ENCODE results near the gene IGSF6. TPM values are rescaled to one million over a fixed set of nuclear protein-coding genes. Genes with fewer than 3 reads are reported as not detected.
A peak's percentile ranks its signal among the peaks of the same experiment; 100 is the strongest.
"Not testable (repeated sequence)": the region's sequence is repeated elsewhere in the genome, so short reads cannot be mapped to it uniquely, and the experiment has no call there.

IGSF6 gene, protein sequence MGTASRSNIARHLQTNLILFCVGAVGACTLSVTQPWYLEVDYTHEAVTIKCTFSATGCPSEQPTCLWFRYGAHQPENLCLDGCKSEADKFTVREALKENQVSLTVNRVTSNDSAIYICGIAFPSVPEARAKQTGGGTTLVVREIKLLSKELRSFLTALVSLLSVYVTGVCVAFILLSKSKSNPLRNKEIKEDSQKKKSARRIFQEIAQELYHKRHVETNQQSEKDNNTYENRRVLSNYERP
- total RNA-seq (2.5 TPM), polyA plus RNA-seq (ENCODE audit: insufficient read depth in 1 of 8, insufficient read length in 8 of 8, low replicate concordance in 1 of 8) (1 to 10 TPM; 2.3 to 3.7 (median 2.9) TPM)
- long read RNA-seq, donor 1 = 0 reads
- long read RNA-seq, donor 2 = 0 reads
- long read RNA-seq, donor 3, partial matches to known transcripts = 0 of 1 reads
- long read RNA-seq, donor 3, other reads (novel, unspliced or antisense) = 0 of 1 reads
- long read RNA-seq, donor 4, partial matches to known transcripts = 0 of 1 reads
- long read RNA-seq, donor 4, other reads (novel, unspliced or antisense) = 0 of 1 reads
- long read RNA-seq, donor 5, partial matches to known transcripts = 0 of 1 reads
- long read RNA-seq, donor 5, other reads (novel, unspliced or antisense) = 0 of 1 reads
- long read RNA-seq, donor 6, partial matches to known transcripts = 303 of 394 reads
- long read RNA-seq, donor 6, other reads (novel, unspliced or antisense) = 89 of 394 reads
- long read RNA-seq, donor 7, partial matches to known transcripts = 195 of 278 reads
- long read RNA-seq, donor 7, other reads (novel, unspliced or antisense) = 82 of 278 reads
- long read RNA-seq, donor 8, partial matches to known transcripts = 0 of 1 reads
- long read RNA-seq, donor 8, other reads (novel, unspliced or antisense) = 0 of 1 reads
- long read RNA-seq, donor 9 = 0 reads
- long read RNA-seq, donor 10, partial matches to known transcripts = 0 of 2 reads
- long read RNA-seq, donor 10, other reads (novel, unspliced or antisense) = 0 of 2 reads
- long read RNA-seq, donor 11, partial matches to known transcripts = 0 of 1 reads
- long read RNA-seq, donor 11, other reads (novel, unspliced or antisense) = 0 of 1 reads

DNA sequence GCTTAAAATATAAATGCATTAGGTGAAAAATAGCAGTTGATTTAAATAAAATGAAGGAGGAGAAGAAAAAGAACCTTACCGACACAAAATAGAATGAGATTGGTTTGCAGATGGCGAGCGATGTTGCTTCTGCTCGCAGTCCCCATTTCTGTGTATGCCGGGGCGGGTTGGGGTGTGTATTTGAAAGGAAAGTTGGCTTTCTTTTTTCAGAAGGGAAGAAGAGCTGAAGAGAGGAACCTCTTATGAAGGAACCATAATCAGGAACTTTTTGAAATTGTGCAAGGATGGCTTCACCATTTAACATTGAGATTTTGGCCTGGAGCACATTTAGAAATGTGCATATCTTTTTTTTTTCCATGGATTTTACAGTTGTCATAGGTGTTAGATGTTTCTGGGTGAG lies at the start of gene IGSF6:
Gene IGSF6, minus strand, starts transcription at position 156 of the 400 bp plus-strand sequence. Its CDS starts 10 bp downstream, at position 146.
- 98% methylated on average over 5 of the region's 6 CpGs for WGBS (ENCODE audit: insufficient coverage)
- H3K27me3 ChIP-seq (ENCODE audit: control insufficient read depth, insufficient read depth, low read length) = no peaks in the 10 kb centered on the region
- H3K4me1 ChIP-seq (ENCODE audit: control insufficient read depth, insufficient read depth, low read length) = no peaks in the 10 kb centered on the region
- DNase-seq = peak; percentile 35
- peak within 1 kb of the TSS; percentile 21 for H3K4me3 ChIP-seq (ENCODE audit: low read length)
- peak within 1 kb of the TSS; percentile 3 for H3K27ac ChIP-seq (ENCODE audit: low read length)
- H3K36me3 ChIP-seq (ENCODE audit: control insufficient read depth, insufficient read depth, low read length) = peaks cover 11% of the 10 kb centered on the region
- no peaks in the 10 kb centered on the region for H3K9me3 ChIP-seq (replicated peaks; ENCODE audit: control insufficient read depth, low read depth, low read length)

DNA sequence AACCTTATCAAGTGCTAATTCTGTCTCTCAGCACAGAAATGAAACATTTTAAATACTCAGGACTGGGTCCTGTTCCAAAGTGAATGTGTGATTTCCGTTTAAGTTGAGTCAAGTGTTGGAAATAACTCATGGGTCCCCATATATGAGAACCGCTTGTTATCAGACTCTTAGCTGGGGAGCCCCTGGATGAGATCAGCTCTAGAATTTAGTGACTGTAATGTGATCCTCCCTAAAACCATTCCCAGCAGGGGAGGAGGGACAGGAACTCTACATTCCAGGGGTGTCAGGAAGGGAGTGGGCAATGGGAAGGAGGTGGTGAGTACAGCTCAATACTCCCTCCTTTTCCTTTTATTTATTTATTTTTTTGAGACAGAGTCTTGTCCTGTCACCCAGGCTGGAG lies 48.9 kb upstream of the IGSF6 start:
- Histone ChIP-seq H3K4me1 (ENCODE audit: control insufficient read depth, insufficient read depth, low read length) (no peaks in the 10 kb centered on the region), H3K9me3 (replicated peaks; ENCODE audit: control insufficient read depth, low read depth, low read length) (no peaks in the 10 kb centered on the region), H3K4me3 (ENCODE audit: low read length) (no peak overlapping the region), H3K27ac (ENCODE audit: low read length) (no peak overlapping the region), H3K36me3 (ENCODE audit: control insufficient read depth, insufficient read depth, low read length) (no peaks in the 10 kb centered on the region), H3K27me3 (ENCODE audit: control insufficient read depth, insufficient read depth, low read length) (no peaks in the 10 kb centered on the region)
- no peak for DNase-seq
- no CpG with 5 or more reads among the region's 2 CpGs for WGBS (ENCODE audit: insufficient coverage)

DNA sequence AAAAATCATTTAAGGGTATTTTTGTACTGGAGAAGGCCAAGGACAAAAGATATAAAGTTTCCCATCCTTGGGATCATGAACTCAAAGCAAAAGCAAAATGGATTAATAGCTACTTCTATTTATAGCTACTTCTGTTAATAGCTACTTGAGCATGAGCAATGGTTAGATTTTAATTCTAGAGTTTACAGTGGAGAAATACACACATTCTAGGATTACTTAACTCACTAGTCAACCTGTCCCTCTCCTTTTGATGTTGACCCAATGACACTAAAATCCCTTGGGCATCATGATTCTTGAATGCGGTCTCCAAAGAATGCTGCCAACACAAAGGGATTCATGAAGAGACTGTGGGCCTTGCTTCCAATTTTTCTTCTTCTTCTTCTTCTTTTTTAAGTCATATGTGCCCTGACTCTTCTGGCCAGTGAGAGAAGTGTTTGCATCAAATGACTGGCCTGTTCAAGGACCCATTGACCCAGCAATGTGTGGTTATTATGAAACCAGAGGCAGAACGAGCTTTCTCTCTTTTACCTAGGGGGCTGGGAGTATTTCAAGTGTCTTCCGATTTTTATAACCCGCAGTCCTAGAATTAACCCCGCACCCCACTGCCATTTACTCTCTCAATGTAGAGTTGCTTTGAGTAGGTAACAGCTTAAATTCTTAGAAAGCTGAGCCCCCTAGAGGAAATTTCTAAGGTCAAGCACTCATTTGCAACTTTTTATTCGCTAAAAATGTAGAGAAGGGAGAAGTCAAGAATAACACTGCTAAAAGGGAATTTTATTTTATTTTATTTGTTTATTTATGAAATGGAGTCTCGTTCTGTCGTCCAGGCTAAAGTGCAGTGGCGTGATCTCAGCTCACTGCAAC lies 46.0 kb upstream of the IGSF6 start:
- no peak for DNase-seq
- no peaks in the 10 kb centered on the region for H3K27me3 ChIP-seq (ENCODE audit: control insufficient read depth, insufficient read depth, low read length)
- H3K4me1 ChIP-seq (ENCODE audit: control insufficient read depth, insufficient read depth, low read length) = no peaks in the 10 kb centered on the region
- H3K27ac ChIP-seq (ENCODE audit: low read length) = no peak overlapping the region
- H3K4me3 ChIP-seq (ENCODE audit: low read length) = no peak overlapping the region
- WGBS (ENCODE audit: insufficient coverage) = 52% methylated on average over 2 of the region's 9 CpGs
- no peaks in the 10 kb centered on the region for H3K36me3 ChIP-seq (ENCODE audit: control insufficient read depth, insufficient read depth, low read length)
- no peaks in the 10 kb centered on the region for H3K9me3 ChIP-seq (replicated peaks; ENCODE audit: control insufficient read depth, low read depth, low read length)

DNA sequence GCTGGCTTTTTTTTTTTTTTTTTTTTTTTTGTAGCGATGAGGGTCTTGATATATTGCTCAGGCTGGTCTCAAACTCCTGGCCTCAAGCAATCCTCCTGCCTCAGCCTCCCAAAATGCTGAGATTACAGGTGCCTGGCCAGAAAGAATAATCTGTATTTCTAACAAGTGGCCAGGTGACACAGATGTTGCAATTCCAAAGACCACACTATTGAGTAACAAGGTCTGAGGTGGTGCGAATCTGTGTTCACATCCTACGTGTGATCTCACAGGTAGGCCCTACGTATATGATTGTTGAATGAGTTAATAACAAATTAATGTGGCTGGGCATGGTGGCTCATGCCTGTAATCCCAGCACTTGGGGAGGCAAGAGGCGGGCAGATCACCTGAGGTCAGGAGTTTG lies 44.6 kb upstream of the IGSF6 start:
- WGBS (ENCODE audit: insufficient coverage) = 100% methylated on average over 2 of the region's 5 CpGs
- H3K27ac ChIP-seq (ENCODE audit: low read length) = no peak overlapping the region
- H3K4me1 ChIP-seq (ENCODE audit: control insufficient read depth, insufficient read depth, low read length) = no peaks in the 10 kb centered on the region
- H3K36me3 ChIP-seq (ENCODE audit: control insufficient read depth, insufficient read depth, low read length) = no peaks in the 10 kb centered on the region
- no peaks in the 10 kb centered on the region for H3K27me3 ChIP-seq (ENCODE audit: control insufficient read depth, insufficient read depth, low read length)
- H3K9me3 ChIP-seq (replicated peaks; ENCODE audit: control insufficient read depth, low read depth, low read length) = no peaks in the 10 kb centered on the region
- DNase-seq = no peak
- H3K4me3 ChIP-seq (ENCODE audit: low read length) = no peak overlapping the region

DNA sequence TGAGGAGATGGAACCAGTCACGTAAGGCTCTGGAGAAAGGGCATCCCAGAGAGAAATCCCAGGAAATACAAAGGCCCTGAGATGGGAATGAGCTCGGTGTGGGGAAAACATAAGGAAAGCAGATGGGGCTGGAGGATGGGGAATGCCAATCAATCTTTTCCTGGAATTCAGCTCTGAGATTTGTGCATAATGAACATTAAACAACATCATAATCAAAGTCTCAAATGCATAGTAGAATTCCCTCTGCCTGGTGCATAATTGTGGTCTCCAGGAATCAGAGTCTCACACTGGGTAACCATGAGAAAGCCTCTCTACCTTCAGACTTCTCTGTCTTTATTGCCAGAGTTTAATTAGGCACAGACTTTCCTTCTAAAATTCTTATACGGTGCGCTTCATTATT lies 42.2 kb upstream of the IGSF6 start:
- DNase-seq = no peak
- 67% methylated on average over 1 of the region's 4 CpGs for WGBS (ENCODE audit: insufficient coverage)

DNA sequence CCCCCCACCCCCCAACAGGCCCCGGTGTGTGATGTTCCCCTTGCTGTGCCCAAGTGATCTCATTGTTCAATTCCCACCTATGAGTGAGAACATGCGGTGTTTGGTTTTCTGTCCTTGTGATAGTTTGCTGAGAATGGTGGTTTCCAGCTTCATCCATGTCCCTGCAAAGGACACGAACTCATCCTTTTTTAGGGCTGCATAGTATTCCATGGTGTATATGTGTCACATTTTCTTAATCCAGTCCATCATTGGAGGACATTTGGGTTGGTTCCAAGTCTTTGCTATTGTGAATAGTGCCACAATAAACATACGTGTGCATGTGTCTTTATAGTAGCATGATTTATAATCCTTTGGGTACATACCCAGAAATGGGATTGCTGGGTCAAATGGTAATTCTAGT lies 38.6 kb upstream of the IGSF6 start:
- H3K36me3 ChIP-seq (ENCODE audit: control insufficient read depth, insufficient read depth, low read length); H3K9me3 ChIP-seq (replicated peaks; ENCODE audit: control insufficient read depth, low read depth, low read length); DNase-seq; H3K4me3 ChIP-seq (ENCODE audit: low read length); H3K4me1 ChIP-seq (ENCODE audit: control insufficient read depth, insufficient read depth, low read length); H3K27ac ChIP-seq (ENCODE audit: low read length); H3K27me3 ChIP-seq (ENCODE audit: control insufficient read depth, insufficient read depth, low read length): not testable (repeated sequence)
- no CpG with 5 or more reads among the region's 4 CpGs for WGBS (ENCODE audit: insufficient coverage)

More for the DNA sequence above, 42.2 kb upstream of the IGSF6 start:
- no peak overlapping the region for H3K27ac ChIP-seq (ENCODE audit: low read length)
- no peaks in the 10 kb centered on the region for H3K9me3 ChIP-seq (replicated peaks; ENCODE audit: control insufficient read depth, low read depth, low read length)
- H3K4me1 ChIP-seq (ENCODE audit: control insufficient read depth, insufficient read depth, low read length) = no peaks in the 10 kb centered on the region
- H3K36me3 ChIP-seq (ENCODE audit: control insufficient read depth, insufficient read depth, low read length) = no peaks in the 10 kb centered on the region
- H3K4me3 ChIP-seq (ENCODE audit: low read length) = no peak overlapping the region
- no peaks in the 10 kb centered on the region for H3K27me3 ChIP-seq (ENCODE audit: control insufficient read depth, insufficient read depth, low read length)

DNA sequence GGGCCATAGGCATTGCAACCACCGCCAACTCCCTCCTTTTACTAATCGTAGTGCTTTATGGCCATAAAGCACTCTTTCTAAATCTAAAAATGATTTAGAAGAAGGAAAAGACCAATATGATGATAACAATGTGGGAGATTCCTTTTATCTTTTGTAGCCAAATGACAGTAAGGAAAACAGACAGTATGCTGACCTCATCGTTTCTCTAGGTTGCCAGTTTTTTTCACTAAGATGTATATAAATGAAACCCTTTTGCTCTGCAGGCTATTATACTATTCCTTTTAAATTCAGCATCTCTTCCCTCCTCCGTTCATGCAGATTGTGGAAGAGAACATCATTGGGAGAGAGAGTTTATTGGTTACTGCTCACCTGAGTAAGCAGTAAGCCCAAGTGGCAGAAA lies 36.7 kb upstream of the IGSF6 start:
- DNase-seq = no peak
- Histone ChIP-seq H3K4me3 (ENCODE audit: low read length) (no peak overlapping the region), H3K9me3 (replicated peaks; ENCODE audit: control insufficient read depth, low read depth, low read length) (no peaks in the 10 kb centered on the region), H3K4me1 (ENCODE audit: control insufficient read depth, insufficient read depth, low read length) (no peaks in the 10 kb centered on the region), H3K27me3 (ENCODE audit: control insufficient read depth, insufficient read depth, low read length) (no peaks in the 10 kb centered on the region), H3K36me3 (ENCODE audit: control insufficient read depth, insufficient read depth, low read length) (no peaks in the 10 kb centered on the region), H3K27ac (ENCODE audit: low read length) (no peak overlapping the region)
- WGBS (ENCODE audit: insufficient coverage) = no CpG with 5 or more reads among the region's 4 CpGs

DNA sequence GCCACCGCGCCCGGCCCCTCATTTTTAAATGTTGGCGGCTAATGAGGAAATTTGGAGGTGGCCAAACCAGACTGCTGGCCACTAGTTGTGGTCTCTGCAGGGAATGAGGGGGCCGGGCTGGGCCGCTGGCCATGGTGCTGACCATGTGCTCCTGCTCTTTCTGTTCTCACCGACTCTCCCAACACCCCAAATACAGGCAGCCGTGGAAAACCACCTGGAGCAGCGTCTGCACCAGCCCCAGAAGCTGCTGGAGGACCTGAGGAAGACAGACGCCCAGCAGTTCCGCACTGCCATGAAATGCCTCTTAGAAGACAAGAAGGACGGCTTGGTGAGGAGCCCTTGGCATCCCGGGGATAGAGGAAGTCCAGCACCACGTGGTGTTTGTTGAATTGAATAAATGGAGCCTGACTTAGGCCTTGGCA lies 32.6 kb upstream of the IGSF6 start:
- Histone ChIP-seq H3K4me1 (ENCODE audit: control insufficient read depth, insufficient read depth, low read length) (no peaks in the 10 kb centered on the region), H3K36me3 (ENCODE audit: control insufficient read depth, insufficient read depth, low read length) (no peaks in the 10 kb centered on the region), H3K4me3 (ENCODE audit: low read length) (no peak overlapping the region), H3K27ac (ENCODE audit: low read length) (no peak overlapping the region), H3K9me3 (replicated peaks; ENCODE audit: control insufficient read depth, low read depth, low read length) (no peaks in the 10 kb centered on the region), H3K27me3 (ENCODE audit: control insufficient read depth, insufficient read depth, low read length) (no peaks in the 10 kb centered on the region)
- DNase-seq = peak; percentile 7
- 49% methylated on average over 9 of the region's 14 CpGs for WGBS (ENCODE audit: insufficient coverage)

DNA sequence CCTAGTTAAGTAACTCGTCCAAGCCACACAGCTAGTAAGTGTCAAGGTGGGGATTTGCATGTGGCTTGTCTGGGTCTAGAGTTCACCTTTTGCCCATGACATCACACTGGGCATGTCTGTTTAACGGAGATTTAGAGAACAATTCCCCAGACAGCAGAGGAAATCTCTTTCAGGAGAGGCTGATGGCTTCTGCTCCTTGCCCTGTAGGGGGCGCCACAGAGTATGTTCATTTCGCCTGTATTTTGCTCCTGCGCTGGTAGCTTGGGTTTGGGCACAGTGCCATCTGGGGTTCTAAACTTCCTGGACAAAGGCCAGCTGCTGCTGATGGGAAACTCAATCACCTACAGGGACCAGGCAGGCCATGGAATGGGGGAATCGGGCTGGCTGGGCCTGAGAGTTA lies 31.8 kb upstream of the IGSF6 start:
- no peaks in the 10 kb centered on the region for H3K9me3 ChIP-seq (replicated peaks; ENCODE audit: control insufficient read depth, low read depth, low read length)
- H3K4me1 ChIP-seq (ENCODE audit: control insufficient read depth, insufficient read depth, low read length) = no peaks in the 10 kb centered on the region
- no peak overlapping the region for H3K27ac ChIP-seq (ENCODE audit: low read length)
- no peak for DNase-seq
- H3K4me3 ChIP-seq (ENCODE audit: low read length) = no peak overlapping the region
- no peaks in the 10 kb centered on the region for H3K36me3 ChIP-seq (ENCODE audit: control insufficient read depth, insufficient read depth, low read length)
- no peaks in the 10 kb centered on the region for H3K27me3 ChIP-seq (ENCODE audit: control insufficient read depth, insufficient read depth, low read length)
- 33% methylated on average over 4 of the region's 6 CpGs for WGBS (ENCODE audit: insufficient coverage)

Measured in muscle of leg (tissue), 16 donors.